OCI-LY3 (cell line): ENCODE data around the gene SORCS3.

ENCODE experiments used
- CTCF ChIP-seq: fragments of 200-600, 300-600 bp; sonication (generic); IDR thresholded peaks from 2 replicates; pipeline ENCODE4 v1.5.1; 2014; ENCODE audit warnings: antibody characterized with exemption, low read length, low read depth
- EZH2phosphoT487 ChIP-seq: fragments of 200-600 bp; shearing (Covaris generic); IDR thresholded peaks from 2 replicates; pipeline ENCODE4 v1.6.1; 2018; ENCODE audit warnings: antibody characterized with exemption, mixed run types, low read depth

DNA sequence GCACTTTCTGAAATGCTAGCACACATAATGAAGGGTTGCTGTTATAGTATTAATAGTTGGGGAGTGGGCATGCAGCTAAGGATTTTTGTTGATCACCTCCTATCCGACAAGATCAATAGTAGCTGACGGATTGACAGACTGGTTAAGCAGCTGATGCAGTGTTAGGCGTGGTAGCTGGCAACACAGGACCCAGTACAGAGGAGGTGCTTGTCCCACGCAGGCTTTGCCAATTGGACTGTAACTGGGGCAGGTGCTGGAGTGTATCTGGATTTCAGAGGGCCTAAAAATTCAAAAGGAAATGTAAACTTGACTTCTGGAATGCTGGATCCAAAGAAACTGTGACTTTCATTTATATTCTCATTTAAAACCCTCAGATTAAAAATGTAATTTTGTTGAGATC is 340.9 kb downstream of the SORCS3 start:
- TF ChIP-seq CTCF = no peak
- TF ChIP-seq EZH2phosphoT487 = no peak
